B cell (primary cell): ENCODE measurements around the gene BRI3. TPM values are rescaled to one million over a fixed set of nuclear protein-coding genes. Genes with fewer than 3 reads are reported as not detected.

Experiments
- ATAC-seq: fragments of 200-7000 bp; cut with Tn5 transposase; one replicate; pipeline ENCODE4 v1.10.0; 2021; ENCODE audit warnings: low read depth, mild to moderate bottlenecking, moderate number of reproducible peaks, moderate library complexity
- CTCF ChIA-PET: fragments of 350-600 bp; sonication (Branson Sonifier 250); formaldehyde crosslinking; loops from one replicate; lab custom pipeline; 2021; ENCODE audit warnings: antibody characterized with exemption, inconsistent platforms; lab: Charles Lee
- POLR2A ChIA-PET: fragments of 350-600 bp; sonication (Branson Sonifier 250); formaldehyde crosslinking; loops from one replicate; lab custom pipeline; 2021; ENCODE audit warnings: antibody characterized with exemption; lab: Charles Lee
- DNase-seq: peaks from one replicate; pipeline ENCODE4 v3.0.0; 2013
- H2AFZ ChIP-seq: 2 replicates; pipeline ENCODE4 v1.6.1; 2012; ENCODE audit warnings: mild to moderate bottlenecking, low read depth, low read length; ENCODE audit not compliant: insufficient read depth, poor library complexity, severe bottlenecking
- H3K27ac ChIP-seq, 2 donors: 1 replicate in 1 of 2; 2 replicates in 1 of 2; pipeline ENCODE4 v1.5.1; 2012 to 2013; ENCODE audit warnings: low read length in 2 of 2, mild to moderate bottlenecking in 2 of 2, moderate library complexity in 1 of 2
- H3K27me3 ChIP-seq, 4 experiments: fragments of 200-600 bp in 1 of 4; sonication (generic) in 1 of 4; replicated peaks in 1 of 4; 1 replicate in 2 of 4; 2 replicates in 2 of 4; pipeline versions ENCODE4 v1.6.1 to v1.7.0; 2013 to 2016; ENCODE audit warnings: low read length in 3 of 4, mild to moderate bottlenecking in 2 of 4, mixed read lengths in 1 of 4, moderate library complexity in 1 of 4; ENCODE audit not compliant: insufficient read depth in 4 of 4, control insufficient read depth in 3 of 4; ENCODE audit errors: control extremely low read depth in 1 of 4
- H3K36me3 ChIP-seq, 2 experiments: replicated peaks in 1 of 2; 1 replicate in 1 of 2; 2 replicates in 1 of 2; pipeline versions ENCODE4 v1.6.1 to v1.7.1; 2013; ENCODE audit warnings: low read length in 1 of 2; ENCODE audit not compliant: insufficient read depth in 2 of 2, control insufficient read depth in 1 of 2; ENCODE audit errors: control extremely low read depth in 1 of 2, extremely low read depth in 1 of 2
- H3K4me1 ChIP-seq, 2 donors: fragments of 200-600 bp in 1 of 2; sonication (generic) in 1 of 2; 1 replicate in 1 of 2; 2 replicates in 1 of 2; pipeline versions ENCODE4 v1.5.1 to v1.6.1; 2013 to 2017; ENCODE audit warnings: low read length in 2 of 2; ENCODE audit not compliant: control insufficient read depth in 2 of 2, insufficient read depth in 2 of 2
- H3K4me2 ChIP-seq: replicated peaks from 2 replicates; pipeline ENCODE3; 2012; ENCODE audit warnings: mild to moderate bottlenecking, low read depth, low read length; ENCODE audit not compliant: poor library complexity, severe bottlenecking
- H3K4me3 ChIP-seq, 5 experiments: fragments of 200-600 bp in 1 of 5; sonication (generic) in 1 of 5; 1 replicate in 3 of 5; 2 replicates in 2 of 5; pipeline versions ENCODE4 v1.5.1 to v1.7.0; 2011 to 2016; ENCODE audit warnings: low read length in 4 of 5, mild to moderate bottlenecking in 4 of 5, low read depth in 2 of 5, control low read depth in 1 of 5, moderate library complexity in 1 of 5; ENCODE audit not compliant: insufficient read depth in 1 of 5; ENCODE audit errors: control extremely low read depth in 1 of 5, extremely low read depth in 1 of 5
- H3K79me2 ChIP-seq: fragments of 200-600 bp; sonication (generic); one replicate; pipeline ENCODE4 v1.6.0; 2016; ENCODE audit warnings: low read length; ENCODE audit not compliant: control insufficient read depth, insufficient read depth
- H3K9ac ChIP-seq: fragments of 200-600 bp; sonication (generic); 2 replicates; pipeline ENCODE4 v1.6.1; 2017; ENCODE audit warnings: mild to moderate bottlenecking, low read length, moderate library complexity
- H3K9me3 ChIP-seq, 3 donors: one replicate each; pipeline versions ENCODE4 v1.6.1 to v1.7.1; 2013; ENCODE audit warnings: low read length in 2 of 3; ENCODE audit not compliant: control insufficient read depth in 2 of 3, insufficient read depth in 1 of 3; ENCODE audit errors: control extremely low read depth in 1 of 3
- H4K20me1 ChIP-seq: 2 replicates; pipeline ENCODE4 v1.6.0; 2012; ENCODE audit warnings: mild to moderate bottlenecking, low read length; ENCODE audit not compliant: insufficient read depth, control insufficient read depth, poor library complexity, severe bottlenecking
- H3K27ac Mint-ChIP-seq: one replicate; pipeline ENCODE4 v1.8.0; 2021; ENCODE audit warnings: mixed read lengths
- H3K27me3 Mint-ChIP-seq: one replicate; pipeline ENCODE4 v1.8.0; 2021; ENCODE audit warnings: mixed read lengths
- H3K4me1 Mint-ChIP-seq: one replicate; pipeline ENCODE4 v1.8.0; 2021; ENCODE audit warnings: mixed read lengths
- H3K4me3 Mint-ChIP-seq: one replicate; pipeline ENCODE4 v1.8.0; 2021; ENCODE audit warnings: mixed read lengths
- H3K9me3 Mint-ChIP-seq: one replicate; pipeline ENCODE4 v1.8.0; 2022; ENCODE audit warnings: mixed read lengths; ENCODE audit not compliant: insufficient read depth
- EZH2 ChIP-seq: IDR thresholded peaks from 2 replicates; pipeline ENCODE4 v1.6.1; 2012; ENCODE audit warnings: borderline replicate concordance, low read depth, mild to moderate bottlenecking, moderate library complexity, low read length; ENCODE audit not compliant: insufficient read depth, poor library complexity, severe bottlenecking
- WGBS: methylation state at CpG from one replicate; pipeline ENCODE4 v1.1.5; 2013; ENCODE audit warnings: missing lambda C conversion rate; ENCODE audit not compliant: insufficient coverage; 5-methylcytosine and 5-hydroxymethylcytosine counted together
- intact Hi-C: fragments of 100-400 bp; cut with micrococcal nuclease; formaldehyde crosslinking; loops from one replicate; pipeline ENCODE4 v1.10.0; 2022
- polyA plus RNA-seq: library from polyadenylated mRNA; depleted of rRNA; stranded (reverse); fragments of >200 nt; gene quantifications from 2 replicates; pipeline ENCODE4 v1.2.3, GENCODE V29; 2012
- total RNA-seq, 2 donors: library from RNA; stranded (reverse); fragments of 120-200 nt in 1 of 2; gene quantifications; 1 replicate in 1 of 2; 2 replicates in 1 of 2; pipeline versions ENCODE4 v1.2.3 to v1.2.4, GENCODE V29; 2013 to 2022
- TF ChIP-seq, protein P1 (sequence below): fragments of 200-600 bp; IDR thresholded peaks from one replicate; pipeline ENCODE4 v1.8.0; 2022; ENCODE audit warnings: antibody characterized with exemption, mild to moderate bottlenecking

The BRI3 gene
- total and polyA plus RNA-seq, 2 donors (not counting 1 experiment from before 2014, with no cell fraction given) = 21.6 to 86.7 TPM

DNA sequence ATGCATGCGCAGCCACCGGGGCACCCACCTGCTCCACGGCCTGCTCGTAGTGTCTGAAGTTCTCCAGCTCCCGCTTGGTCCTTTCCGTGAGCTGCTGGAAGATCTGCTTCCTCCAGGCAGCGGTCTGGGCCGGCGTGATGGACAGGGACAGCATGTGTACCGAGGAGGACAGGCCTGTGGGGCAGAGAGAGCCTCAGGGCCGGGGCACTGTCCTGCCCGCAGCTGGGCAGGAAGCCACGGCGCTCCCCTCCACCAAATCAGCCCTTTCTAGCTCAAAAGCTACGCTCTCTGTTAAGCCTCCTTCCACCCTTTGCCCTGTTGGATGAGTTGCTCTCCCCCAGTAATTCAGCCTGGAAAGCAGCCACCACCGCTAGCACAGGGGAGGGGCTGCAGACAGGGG lies 48.7 kb upstream of the BRI3 start:
- no peak for DNase-seq
- peaks cover 0 to 48% of the 10 kb centered on the region in 2 experiments for H3K36me3 ChIP-seq
- no peak overlapping the region for H3K4me3 ChIP-seq
- H3K4me1 ChIP-seq = no peaks in the 10 kb centered on the region
- Mint-ChIP-seq H3K4me1 (no peaks in the 10 kb centered on the region), H3K27me3 (no peaks in the 10 kb centered on the region), H3K4me3 (no peak overlapping the region), H3K9me3 (no peaks in the 10 kb centered on the region), H3K27ac (no peak overlapping the region)
- H3K27me3 ChIP-seq = no peaks in the 10 kb centered on the region
- POLR2A ChIA-PET = no interaction called here
- no peaks in the 10 kb centered on the region for H3K79me2 ChIP-seq
- no peak for ATAC-seq
- WGBS = 97% methylated on average over 16 of the region's 16 CpGs
- no peak overlapping the region for H2AFZ ChIP-seq
- H3K27ac ChIP-seq = no peak overlapping the region
- no peak for TF ChIP-seq EZH2
- TF ChIP-seq, protein P1, sequence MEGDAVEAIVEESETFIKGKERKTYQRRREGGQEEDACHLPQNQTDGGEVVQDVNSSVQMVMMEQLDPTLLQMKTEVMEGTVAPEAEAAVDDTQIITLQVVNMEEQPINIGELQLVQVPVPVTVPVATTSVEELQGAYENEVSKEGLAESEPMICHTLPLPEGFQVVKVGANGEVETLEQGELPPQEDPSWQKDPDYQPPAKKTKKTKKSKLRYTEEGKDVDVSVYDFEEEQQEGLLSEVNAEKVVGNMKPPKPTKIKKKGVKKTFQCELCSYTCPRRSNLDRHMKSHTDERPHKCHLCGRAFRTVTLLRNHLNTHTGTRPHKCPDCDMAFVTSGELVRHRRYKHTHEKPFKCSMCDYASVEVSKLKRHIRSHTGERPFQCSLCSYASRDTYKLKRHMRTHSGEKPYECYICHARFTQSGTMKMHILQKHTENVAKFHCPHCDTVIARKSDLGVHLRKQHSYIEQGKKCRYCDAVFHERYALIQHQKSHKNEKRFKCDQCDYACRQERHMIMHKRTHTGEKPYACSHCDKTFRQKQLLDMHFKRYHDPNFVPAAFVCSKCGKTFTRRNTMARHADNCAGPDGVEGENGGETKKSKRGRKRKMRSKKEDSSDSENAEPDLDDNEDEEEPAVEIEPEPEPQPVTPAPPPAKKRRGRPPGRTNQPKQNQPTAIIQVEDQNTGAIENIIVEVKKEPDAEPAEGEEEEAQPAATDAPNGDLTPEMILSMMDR = no peak
- H3K9ac ChIP-seq = no peak overlapping the region
- H3K4me2 ChIP-seq = no peak overlapping the region
- no peaks in the 10 kb centered on the region for H4K20me1 ChIP-seq
- CTCF ChIA-PET = no interaction called here
- intact Hi-C loops = no loop called here
- no peaks in the 10 kb centered on the region for H3K9me3 ChIP-seq

- CTCF ChIA-PET = interaction anchor here (0.9 kb wide), 1 partner anchor 67 kb away, joined by 3 read pairs; no protein-coding TSS in a partner anchor
- no peak overlapping the region for H3K27ac ChIP-seq
- no peak overlapping the region for H3K4me2 ChIP-seq
- H2AFZ ChIP-seq = no peak overlapping the region
- H3K27me3 ChIP-seq = no peaks in the 10 kb centered on the region
- no peak for ATAC-seq
- no peaks in the 10 kb centered on the region for H3K79me2 ChIP-seq
- DNase-seq = no peak
- H3K36me3 ChIP-seq = peaks cover 0 to 47% of the 10 kb centered on the region in 2 experiments
- no peak overlapping the region for H3K4me3 ChIP-seq
- no peak overlapping the region for H3K9ac ChIP-seq
- POLR2A ChIA-PET = no interaction called here
- WGBS = 97% methylated on average over 31 of the region's 32 CpGs
- H3K4me3 Mint-ChIP-seq = no peak overlapping the region
- H3K4me1 ChIP-seq = no peaks in the 10 kb centered on the region
- H3K9me3 Mint-ChIP-seq = no peaks in the 10 kb centered on the region
- H3K27ac Mint-ChIP-seq = no peak overlapping the region
- intact Hi-C loops = no loop called here
- no peaks in the 10 kb centered on the region for H3K4me1 Mint-ChIP-seq
- TF ChIP-seq, protein P1 = no peak
- no peak for TF ChIP-seq EZH2
- H4K20me1 ChIP-seq = no peaks in the 10 kb centered on the region
- H3K27me3 Mint-ChIP-seq = no peaks in the 10 kb centered on the region
- no peaks in the 10 kb centered on the region for H3K9me3 ChIP-seq
Measured at GRCh38 chr7:98233219-98234070, 48.0 kb upstream of the BRI3 start.
